SJSA1 (cell line): ENCODE data around the gene LRRTM4. TPM values are rescaled to one million over a fixed set of nuclear protein-coding genes. Genes with fewer than 3 reads are reported as not detected.

Experiments used
- DNase-seq, 2 experiments: peaks; one replicate each; pipeline ENCODE4 v3.0.0-alpha.2; 2015 to 2020; ENCODE audit warnings: low spot score in 2 of 2, low read depth in 1 of 2
- H3K27ac ChIP-seq: fragments of 250-450 bp; sonication (Bioruptor Pico); 2 replicates; pipeline ENCODE4 v1.5.1; 2020; ENCODE audit warnings: mild to moderate bottlenecking, moderate library complexity
- H3K27me3 ChIP-seq: fragments of 250-450 bp; sonication (Bioruptor Pico); replicated peaks from 2 replicates; pipeline ENCODE4 v1.5.1; 2020; ENCODE audit warnings: mild to moderate bottlenecking, moderate library complexity
- H3K36me3 ChIP-seq: fragments of 250-450 bp; sonication (Bioruptor Pico); 2 replicates; pipeline ENCODE4 v1.5.1; 2020; ENCODE audit warnings: mild to moderate bottlenecking
- H3K4me1 ChIP-seq: fragments of 250-450 bp; sonication (Bioruptor Pico); replicated peaks from 2 replicates; pipeline ENCODE4 v1.6.1; 2021; ENCODE audit warnings: mild to moderate bottlenecking
- H3K4me3 ChIP-seq: fragments of 250-450 bp; sonication (Bioruptor Pico); 2 replicates; pipeline ENCODE4 v1.5.1; 2020; ENCODE audit warnings: mild to moderate bottlenecking
- H3K9me3 ChIP-seq: fragments of 250-450 bp; sonication (Bioruptor Pico); replicated peaks from 2 replicates; pipeline ENCODE4 v1.5.1; 2020; ENCODE audit warnings: mild to moderate bottlenecking
- total RNA-seq: library from RNA; depleted of rRNA; stranded (reverse); fragments of >200 nt; shearing (Covaris generic); gene quantifications from 2 replicates; pipeline ENCODE4 v1.2.3, GENCODE V29; 2014

Gene LRRTM4
- total RNA-seq, 1 experiment from 2014 or later: not detected

DNA sequence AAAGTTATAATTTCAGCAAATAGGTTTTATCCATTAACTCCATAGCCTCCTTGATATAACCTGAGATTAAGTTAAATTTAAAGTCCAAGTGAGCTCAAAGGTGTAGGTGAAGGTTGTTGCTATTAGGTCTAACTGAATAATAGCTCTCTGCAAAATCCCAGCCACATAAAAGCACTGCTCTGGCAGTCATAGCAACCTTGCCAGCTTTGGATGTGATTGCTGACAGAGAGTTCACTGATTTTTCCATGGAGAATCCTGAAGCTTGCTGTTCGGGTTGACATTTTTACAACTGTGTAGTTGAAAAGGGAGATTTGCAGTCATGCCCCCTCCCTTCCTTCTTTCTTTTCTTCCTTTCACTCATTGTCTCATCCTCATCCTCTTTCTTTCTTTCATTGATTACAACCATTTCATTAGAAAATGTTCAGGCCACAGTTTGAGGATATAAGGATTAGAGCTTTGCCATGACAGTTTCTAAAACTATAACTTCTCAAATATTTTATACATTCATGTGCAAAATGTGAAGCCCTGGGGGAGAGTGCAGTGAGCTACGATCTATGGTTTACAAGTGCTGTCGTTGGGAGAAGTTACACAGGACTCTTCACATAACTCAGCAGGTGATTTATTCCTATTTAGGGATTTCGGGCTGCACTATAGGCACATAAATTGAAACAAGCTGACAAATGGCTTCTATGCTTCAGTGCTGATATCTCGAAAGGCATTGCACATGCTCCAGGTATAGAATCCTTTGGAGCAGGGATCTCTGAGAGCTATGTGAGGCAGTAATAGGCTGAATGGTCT lies 193.8 kb downstream of the LRRTM4 start:
- no peaks in the 10 kb centered on the region for H3K36me3 ChIP-seq
- no peak overlapping the region for H3K27ac ChIP-seq
- no peak overlapping the region for H3K4me3 ChIP-seq
- no peak for DNase-seq
- H3K27me3 ChIP-seq: no peaks in the 10 kb centered on the region
- peaks cover 1% of the 10 kb centered on the region; the same call in 1 of the 2 replicates for H3K9me3 ChIP-seq
- no peaks in the 10 kb centered on the region for H3K4me1 ChIP-seq

DNA sequence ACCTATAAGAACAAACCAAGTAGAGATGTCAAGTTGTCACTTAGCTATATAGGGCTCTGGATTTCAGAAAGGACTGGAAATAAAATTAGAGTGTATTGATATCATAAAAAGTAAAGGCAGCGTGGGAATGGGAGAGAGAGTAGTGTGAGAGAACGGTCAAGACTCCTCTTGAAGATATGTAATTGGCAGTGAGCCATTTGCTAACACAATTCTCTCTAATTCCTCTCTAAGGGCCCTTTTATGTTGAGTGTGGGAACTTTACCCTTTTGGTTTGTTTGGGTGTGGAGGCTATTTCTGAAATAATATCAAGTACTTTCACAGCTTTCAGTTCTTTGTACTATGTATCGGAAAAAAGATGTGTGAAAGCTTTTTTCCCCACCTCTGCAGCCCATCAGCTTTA lies 196.8 kb downstream of the LRRTM4 start:
- Histone ChIP-seq H3K27me3 (no peaks in the 10 kb centered on the region), H3K36me3 (no peaks in the 10 kb centered on the region), H3K27ac (no peak overlapping the region), H3K9me3 (peaks cover 2% of the 10 kb centered on the region; the same call in 1 of the 2 replicates), H3K4me3 (no peak overlapping the region), H3K4me1 (no peaks in the 10 kb centered on the region)
- no peak for DNase-seq

DNA sequence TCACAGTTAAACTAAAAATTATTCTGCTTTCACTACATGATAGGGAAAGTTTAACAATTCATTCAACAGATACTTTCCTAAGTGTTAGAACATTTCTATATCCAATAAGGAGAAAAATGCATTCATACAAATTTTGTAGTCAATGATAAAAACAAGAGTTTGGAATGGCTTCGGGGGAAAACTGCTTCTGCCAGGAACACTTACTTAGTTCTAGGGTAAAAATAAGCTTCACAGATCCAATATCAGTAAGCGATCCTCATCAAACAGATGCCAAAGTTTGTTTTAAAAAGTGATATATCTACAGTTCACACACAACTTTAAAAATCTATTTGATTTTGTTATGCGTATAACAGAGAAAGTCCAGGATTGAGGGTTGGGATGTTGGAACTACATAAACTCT lies 199.7 kb downstream of the LRRTM4 start:
- no peak overlapping the region for H3K4me3 ChIP-seq
- no peaks in the 10 kb centered on the region for H3K36me3 ChIP-seq
- no peaks in the 10 kb centered on the region for H3K4me1 ChIP-seq
- H3K27ac ChIP-seq: no peak overlapping the region
- peaks cover 2% of the 10 kb centered on the region; the same call in 1 of the 2 replicates for H3K9me3 ChIP-seq
- DNase-seq: no peak
- no peaks in the 10 kb centered on the region for H3K27me3 ChIP-seq

DNA sequence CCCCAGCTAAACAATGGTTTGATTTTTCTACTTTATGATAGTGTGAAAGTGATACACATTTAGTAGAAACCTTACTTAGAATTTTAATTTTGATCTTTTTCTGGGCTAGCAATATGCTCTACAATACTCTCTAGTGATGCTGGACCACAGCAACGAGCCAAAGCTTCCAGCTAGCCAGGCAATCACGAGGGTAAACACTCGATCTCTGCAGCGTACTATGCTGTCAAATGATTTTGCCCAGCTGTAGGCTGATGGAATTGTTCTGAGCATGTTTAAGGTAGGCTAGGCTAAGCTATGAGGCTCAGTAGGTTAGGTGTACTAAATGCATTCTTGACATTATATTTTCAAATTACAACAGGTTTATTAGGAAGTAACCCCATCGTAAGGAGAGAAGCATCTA lies 207.5 kb downstream of the LRRTM4 start:
- no peaks in the 10 kb centered on the region for H3K36me3 ChIP-seq
- H3K27ac ChIP-seq: no peak overlapping the region
- no peak for DNase-seq
- H3K4me1 ChIP-seq: no peaks in the 10 kb centered on the region
- no peak overlapping the region for H3K4me3 ChIP-seq
- no peaks in the 10 kb centered on the region; the same call in 1 of the 2 replicates for H3K9me3 ChIP-seq
- no peaks in the 10 kb centered on the region for H3K27me3 ChIP-seq

DNA sequence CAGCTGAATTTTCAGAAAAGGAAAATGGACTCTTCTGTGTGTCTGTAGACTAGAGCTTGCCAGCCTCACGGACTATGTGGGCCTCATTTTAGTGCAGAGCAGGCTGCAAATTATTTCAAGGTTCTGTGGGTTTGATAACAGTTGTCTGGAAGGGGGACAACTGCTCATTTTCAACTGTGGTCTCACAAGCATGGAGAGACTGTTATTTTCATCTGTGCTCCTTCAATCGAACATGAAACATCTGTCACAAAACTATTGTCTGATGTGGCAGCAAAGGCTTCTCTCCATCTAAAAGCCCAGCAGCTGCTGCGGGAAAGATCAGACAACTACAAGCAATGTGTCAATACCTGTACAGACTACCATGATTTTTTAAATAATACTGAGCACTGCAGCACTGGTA lies 211.8 kb downstream of the LRRTM4 start:
- DNase-seq: no peak
- no peak overlapping the region for H3K4me3 ChIP-seq
- H3K36me3 ChIP-seq: no peaks in the 10 kb centered on the region
- H3K9me3 ChIP-seq: no peaks in the 10 kb centered on the region; the same call in 1 of the 2 replicates
- H3K27me3 ChIP-seq: no peaks in the 10 kb centered on the region
- no peaks in the 10 kb centered on the region for H3K4me1 ChIP-seq
- H3K27ac ChIP-seq: no peak overlapping the region

DNA sequence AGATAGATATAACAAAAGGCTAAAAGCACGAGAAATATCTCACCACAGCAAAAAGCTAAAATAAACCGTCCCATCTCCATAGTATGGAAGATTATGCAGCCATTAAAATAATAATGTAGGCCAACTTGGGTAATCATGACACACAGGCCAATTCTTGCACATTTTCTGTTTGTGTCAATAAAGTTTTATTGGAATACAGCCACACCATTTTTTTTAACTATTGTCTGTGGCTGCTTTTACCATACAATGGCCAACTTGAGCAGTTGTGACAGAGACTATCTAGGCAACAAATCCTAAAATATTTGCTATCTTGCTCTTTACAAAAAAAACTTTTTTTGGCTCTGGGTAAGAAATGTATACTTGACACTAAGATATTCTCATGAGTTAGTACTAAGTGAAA lies 212.5 kb downstream of the LRRTM4 start:
- Histone ChIP-seq H3K27me3 (no peaks in the 10 kb centered on the region), H3K4me1 (no peaks in the 10 kb centered on the region)

DNA sequence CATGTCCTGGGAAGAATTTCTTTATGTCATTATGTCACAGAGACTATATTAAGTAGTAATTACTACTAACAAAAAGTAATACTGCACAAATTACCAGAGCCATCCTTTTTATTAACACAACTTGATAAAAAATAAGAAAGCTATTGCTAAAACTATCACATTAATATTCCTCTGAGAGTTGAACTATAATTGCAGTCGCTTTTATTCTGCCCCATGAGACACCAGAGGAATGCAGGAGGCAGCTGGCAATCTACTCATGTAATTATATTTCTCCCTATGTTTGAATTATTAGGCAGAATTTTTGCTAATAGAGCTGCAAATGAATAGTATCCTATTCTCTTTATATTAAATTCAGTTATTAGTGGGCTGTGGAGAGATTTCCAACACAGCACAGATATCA lies 220.7 kb downstream of the LRRTM4 start:
- H3K4me3 ChIP-seq: no peak overlapping the region
- DNase-seq: no peak

More for the DNA sequence above, 212.5 kb downstream of the LRRTM4 start:
- Histone ChIP-seq H3K4me3 (no peak overlapping the region), H3K9me3 (no peaks in the 10 kb centered on the region; the same call in 1 of the 2 replicates), H3K36me3 (no peaks in the 10 kb centered on the region), H3K27ac (no peak overlapping the region)
- DNase-seq: no peak

DNA sequence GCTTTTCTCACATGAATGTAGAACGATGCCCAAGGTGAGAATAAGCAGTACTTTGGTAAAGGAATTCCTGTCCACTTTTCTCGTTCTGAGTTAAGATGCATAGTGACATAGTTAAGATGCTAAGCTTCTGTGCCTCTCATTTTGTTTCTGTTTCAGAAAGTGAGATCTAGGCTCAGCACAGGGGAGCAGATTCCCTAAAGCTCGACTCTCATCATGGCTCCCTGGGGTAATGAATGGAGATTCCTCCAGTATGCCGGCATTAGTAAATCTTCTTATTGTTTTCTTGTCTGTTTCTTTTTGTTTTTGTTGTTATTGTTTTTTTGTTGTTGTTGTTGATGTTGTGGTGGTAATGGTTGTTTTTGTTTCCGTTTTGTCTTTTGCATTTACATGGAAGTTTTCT lies 225.4 kb downstream of the LRRTM4 start:
- no peak overlapping the region for H3K27ac ChIP-seq
- no peak for DNase-seq
- no peak overlapping the region for H3K4me3 ChIP-seq
- no peaks in the 10 kb centered on the region for H3K36me3 ChIP-seq
- H3K9me3 ChIP-seq: peaks cover 4% of the 10 kb centered on the region; the same call in 1 of the 2 replicates
- no peaks in the 10 kb centered on the region for H3K4me1 ChIP-seq
- H3K27me3 ChIP-seq: no peaks in the 10 kb centered on the region

More for the DNA sequence above, 220.7 kb downstream of the LRRTM4 start:
- Histone ChIP-seq H3K9me3 (no peaks in the 10 kb centered on the region), H3K36me3 (no peaks in the 10 kb centered on the region), H3K4me1 (no peaks in the 10 kb centered on the region), H3K27me3 (no peaks in the 10 kb centered on the region), H3K27ac (no peak overlapping the region)

DNA sequence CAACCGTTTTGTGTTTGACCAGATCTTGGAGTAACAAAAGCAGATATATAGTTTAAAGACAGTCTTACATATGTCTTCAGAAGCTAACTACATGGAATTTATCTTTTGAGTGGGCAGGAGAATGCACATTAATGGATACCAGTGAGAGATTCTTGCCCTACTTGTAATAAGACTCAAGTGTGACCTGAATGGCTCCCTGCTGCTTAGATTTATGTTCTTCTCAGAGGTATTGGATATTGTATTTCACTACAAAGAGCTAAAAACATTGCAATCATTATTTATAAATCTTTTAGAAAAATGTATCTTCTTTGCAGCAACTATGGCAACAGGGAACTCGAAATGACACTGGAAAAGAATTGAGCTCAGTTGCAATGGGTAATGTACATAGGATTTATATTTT lies 227.7 kb downstream of the LRRTM4 start:
- H3K4me1 ChIP-seq: no peaks in the 10 kb centered on the region
- no peaks in the 10 kb centered on the region for H3K27me3 ChIP-seq
- no peak overlapping the region for H3K4me3 ChIP-seq
- no peak for DNase-seq
- H3K27ac ChIP-seq: no peak overlapping the region
- H3K36me3 ChIP-seq: no peaks in the 10 kb centered on the region
- peaks cover 4% of the 10 kb centered on the region; the same call in 1 of the 2 replicates for H3K9me3 ChIP-seq

DNA sequence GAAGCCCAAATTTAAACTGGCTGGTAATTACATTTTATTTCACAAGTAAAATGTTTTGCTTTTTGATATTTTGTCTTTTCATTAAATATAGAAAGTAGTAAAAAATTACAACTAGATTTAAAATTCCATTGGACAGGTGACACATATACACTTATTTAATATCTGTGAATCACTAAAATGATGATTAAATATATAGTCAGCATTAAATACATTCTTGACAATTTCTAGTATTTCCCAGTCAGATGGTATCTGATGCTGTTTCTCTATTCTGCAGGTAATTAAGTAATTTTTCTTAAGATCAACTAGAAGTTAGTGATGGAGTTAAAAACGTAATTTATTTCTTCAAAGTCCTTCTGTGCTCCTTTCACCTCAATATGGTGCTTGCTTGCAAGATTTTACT lies 237.8 kb downstream of the LRRTM4 start:
- H3K4me3 ChIP-seq: no peak overlapping the region
- no peaks in the 10 kb centered on the region for H3K27me3 ChIP-seq
- H3K4me1 ChIP-seq: no peaks in the 10 kb centered on the region
- H3K27ac ChIP-seq: no peak overlapping the region
- H3K9me3 ChIP-seq: no peaks in the 10 kb centered on the region
- no peak for DNase-seq
- no peaks in the 10 kb centered on the region for H3K36me3 ChIP-seq

DNA sequence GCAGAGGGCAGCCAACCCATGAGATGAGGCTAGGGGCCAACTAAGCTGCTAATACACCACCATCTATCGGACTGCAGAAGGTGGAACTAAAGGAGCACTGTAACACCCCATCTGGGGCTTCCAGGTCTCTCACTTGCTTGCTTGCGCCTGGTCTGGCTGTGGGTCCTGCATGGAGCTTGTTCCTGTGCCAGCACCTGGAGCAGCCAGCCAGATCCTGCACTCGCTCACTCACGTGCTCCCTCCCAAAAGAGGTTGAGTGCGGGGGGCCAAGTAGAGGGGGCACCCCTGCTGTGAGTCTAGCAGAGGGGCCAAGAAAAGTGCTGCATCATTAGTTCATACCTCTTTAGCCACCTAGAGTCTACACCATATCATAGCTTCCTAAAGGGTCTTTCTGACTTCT lies 250.9 kb downstream of the LRRTM4 start:
- Histone ChIP-seq H3K27ac (no peak overlapping the region), H3K4me1 (no peaks in the 10 kb centered on the region), H3K36me3 (no peaks in the 10 kb centered on the region), H3K27me3 (no peaks in the 10 kb centered on the region), H3K9me3 (no peaks in the 10 kb centered on the region; the same call in 1 of the 2 replicates), H3K4me3 (no peak overlapping the region)
- no peak for DNase-seq

DNA sequence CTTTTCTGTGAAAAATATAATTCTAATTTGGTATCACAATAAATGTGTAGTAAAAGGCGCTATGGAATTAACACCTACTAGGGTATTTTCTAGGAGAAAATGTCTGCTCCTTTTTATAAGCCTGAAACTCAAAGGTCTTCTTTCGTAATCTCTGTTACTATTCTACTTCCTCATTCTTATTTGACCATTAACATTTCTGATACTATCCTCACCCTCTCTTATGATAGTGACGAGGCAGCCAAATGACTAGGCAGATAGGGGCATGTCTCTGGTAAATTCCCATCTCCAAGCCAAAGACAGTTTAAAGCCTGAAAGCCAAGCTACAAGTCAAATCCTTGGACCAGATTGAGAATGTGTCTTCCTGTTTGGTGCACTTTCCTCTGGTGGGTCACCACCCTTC lies 251.7 kb downstream of the LRRTM4 start:
- no peak overlapping the region for H3K4me3 ChIP-seq
- H3K36me3 ChIP-seq: no peaks in the 10 kb centered on the region
- H3K4me1 ChIP-seq: no peaks in the 10 kb centered on the region
- no peak overlapping the region for H3K27ac ChIP-seq
- no peaks in the 10 kb centered on the region for H3K27me3 ChIP-seq
- no peaks in the 10 kb centered on the region; the same call in 1 of the 2 replicates for H3K9me3 ChIP-seq
- DNase-seq: no peak

DNA sequence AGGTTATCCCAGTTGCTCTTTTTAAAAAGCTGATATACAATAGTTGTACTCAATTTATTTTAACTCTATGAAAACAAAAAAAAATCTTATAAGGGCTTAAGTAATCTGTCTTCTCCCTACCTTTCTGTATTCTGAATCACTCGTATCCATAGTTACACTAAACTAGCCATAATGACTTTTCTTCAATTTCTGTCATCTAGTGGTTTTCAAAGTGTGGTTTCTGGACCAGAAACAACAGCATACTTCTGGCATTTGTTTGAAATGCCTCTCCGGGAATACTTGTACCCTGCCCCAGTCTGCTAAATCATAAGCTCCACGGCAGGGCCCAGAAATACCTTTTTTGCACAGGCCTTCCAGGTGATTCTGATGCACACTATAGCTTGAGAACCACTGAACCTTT lies 253.6 kb downstream of the LRRTM4 start:
- no peak for DNase-seq
- H3K27me3 ChIP-seq: no peaks in the 10 kb centered on the region
- no peak overlapping the region for H3K4me3 ChIP-seq
- no peaks in the 10 kb centered on the region for H3K36me3 ChIP-seq
- peaks cover 3% of the 10 kb centered on the region; the same call in 1 of the 2 replicates for H3K9me3 ChIP-seq
- no peak overlapping the region for H3K27ac ChIP-seq
- H3K4me1 ChIP-seq: no peaks in the 10 kb centered on the region

DNA sequence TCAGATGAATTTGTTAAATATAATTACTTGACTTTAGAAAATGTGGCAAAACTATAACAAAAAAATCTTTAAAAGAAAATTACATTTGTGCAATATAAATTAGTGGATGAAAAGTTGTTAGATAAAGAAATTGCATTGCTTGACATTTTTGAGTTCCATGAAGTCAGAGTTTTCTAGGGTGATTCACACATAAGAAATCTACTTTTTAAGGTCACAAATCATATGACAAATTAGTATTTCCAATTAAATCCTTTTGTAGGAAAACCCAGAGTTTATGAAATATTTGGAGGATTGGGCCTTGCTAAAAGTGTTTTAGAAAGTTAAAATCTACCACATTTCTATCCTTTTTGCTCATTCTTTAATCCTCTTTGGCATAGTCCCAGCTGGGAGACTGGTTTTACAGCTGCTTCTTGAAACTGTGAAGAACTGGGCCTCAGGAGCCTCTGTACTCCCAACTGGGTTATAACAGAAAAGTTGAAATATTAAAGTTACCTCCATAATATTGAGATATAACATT lies 289.2 kb downstream of the LRRTM4 start:
- no peak overlapping the region for H3K4me3 ChIP-seq
- H3K4me1 ChIP-seq: no peaks in the 10 kb centered on the region
- no peak for DNase-seq
- no peak overlapping the region for H3K27ac ChIP-seq
- no peaks in the 10 kb centered on the region for H3K36me3 ChIP-seq
- no peaks in the 10 kb centered on the region for H3K9me3 ChIP-seq
- H3K27me3 ChIP-seq: no peaks in the 10 kb centered on the region
